Liver (tissue), 9 donors: Measurements from ENCODE around the gene SGPL1. TPM values are rescaled to one million over a fixed set of nuclear protein-coding genes. Genes with fewer than 3 reads are reported as not detected.
"Not testable (repeated sequence)": the region's sequence is repeated elsewhere in the genome, so short reads cannot be mapped to it uniquely, and the experiment has no call there.

Experiments
- DNase-seq: peaks from one replicate; pipeline ENCODE4 v3.0.0-alpha.2; 2017; ENCODE audit warnings: low spot score
- H3K27ac ChIP-seq, 2 donors: one replicate each; pipeline ENCODE4 v1.7.0; 2013; ENCODE audit warnings: inconsistent platforms in 2 of 2, low read length in 2 of 2, control low read depth in 1 of 2, low read depth in 1 of 2, mild to moderate bottlenecking in 1 of 2
- H3K27me3 ChIP-seq, 4 donors: one replicate each; pipeline versions ENCODE4 v1.6.1 to v1.7.0; 2013; ENCODE audit warnings: low read length in 3 of 4, inconsistent platforms in 1 of 4, mild to moderate bottlenecking in 1 of 4, moderate library complexity in 1 of 4; ENCODE audit not compliant: control insufficient read depth in 4 of 4, insufficient read depth in 4 of 4
- H3K36me3 ChIP-seq, 4 donors: one replicate each; pipeline versions ENCODE4 v1.6.1 to v1.7.0; 2013; ENCODE audit warnings: low read length in 3 of 4, mild to moderate bottlenecking in 3 of 4, low read depth in 1 of 4, moderate library complexity in 1 of 4; ENCODE audit not compliant: control insufficient read depth in 4 of 4, insufficient read depth in 3 of 4
- H3K4me1 ChIP-seq, 4 donors: one replicate each; pipeline versions ENCODE4 v1.6.1 to v1.7.0; 2013; ENCODE audit warnings: low read length in 3 of 4, mild to moderate bottlenecking in 3 of 4, moderate library complexity in 1 of 4; ENCODE audit not compliant: control insufficient read depth in 4 of 4, insufficient read depth in 4 of 4
- H3K4me3 ChIP-seq, 3 donors: one replicate each; pipeline versions ENCODE4 v1.6.1 to v1.7.0; 2013; ENCODE audit warnings: low read length in 3 of 3, control low read depth in 1 of 3, low read depth in 1 of 3, mild to moderate bottlenecking in 1 of 3
- H3K9ac ChIP-seq, 2 donors: one replicate each; pipeline ENCODE4 v1.7.0; 2013; ENCODE audit warnings: low read length in 2 of 2, mild to moderate bottlenecking in 2 of 2, moderate library complexity in 2 of 2, control low read depth in 1 of 2, low read depth in 1 of 2
- H3K9me3 ChIP-seq, 4 donors: one replicate each; pipeline versions ENCODE4 v1.6.1 to v1.7.0; 2013; ENCODE audit warnings: low read length in 3 of 4; ENCODE audit not compliant: control insufficient read depth in 4 of 4
- ATF3 ChIP-seq: IDR thresholded peaks from 2 replicates; pipeline ENCODE4 v1.6.1; 2016; ENCODE audit warnings: antibody characterized with exemption
- CTCF ChIP-seq: fragments of 150-350 bp; IDR thresholded peaks from 2 replicates; pipeline ENCODE4 v1.5.1; 2017; ENCODE audit warnings: improper control_type of control experiment, low read depth, low read length; ENCODE audit not compliant: missing input control
- EGR1 ChIP-seq, 2 donors: IDR thresholded peaks; 2 replicates each; pipeline ENCODE4 v1.6.1; 2016 to 2018; ENCODE audit warnings: antibody characterized with exemption in 2 of 2, low read depth in 2 of 2
- FOXA1 ChIP-seq: IDR thresholded peaks from 2 replicates; pipeline ENCODE4 v1.6.1; 2016; ENCODE audit warnings: antibody characterized with exemption
- NR2F2 ChIP-seq: IDR thresholded peaks from 2 replicates; pipeline ENCODE4 v1.6.1; 2016; ENCODE audit warnings: antibody characterized with exemption
- RAD21 ChIP-seq, 2 donors: IDR thresholded peaks; 2 replicates each; pipeline ENCODE4 v1.6.1; 2016; ENCODE audit warnings: antibody characterized with exemption in 2 of 2, mild to moderate bottlenecking in 2 of 2
- REST ChIP-seq: IDR thresholded peaks from 2 replicates; pipeline ENCODE4 v1.6.1; 2016; ENCODE audit warnings: antibody characterized with exemption, mild to moderate bottlenecking
- YY1 ChIP-seq: IDR thresholded peaks from 2 replicates; pipeline ENCODE4 v1.6.1; 2016; ENCODE audit warnings: antibody characterized with exemption, mild to moderate bottlenecking
- ZBTB33 ChIP-seq: IDR thresholded peaks from 2 replicates; pipeline ENCODE4 v1.6.1; 2016; ENCODE audit warnings: antibody characterized with exemption
- WGBS: extraction: QIAGEN DNeasy Blood & Tissue Kit; methylation state at CpG from one replicate; pipeline ENCODE4 v1.1.7; 2013; 5-methylcytosine and 5-hydroxymethylcytosine counted together
- polyA plus RNA-seq, 2 donors: library from polyadenylated mRNA; stranded (reverse) in 1 of 2; unstranded in 1 of 2; fragments of 200-250 nt in 1 of 2; fragments of >200 nt in 1 of 2; fragmentation: Nextera tagmentation in 1 of 2; extraction: Ambion mirVana in 1 of 2; gene quantifications; one replicate each; pipeline versions ENCODE4 v1.2.1 to v1.2.3, GENCODE V29; 2013 to 2015
- total RNA-seq, 2 donors: library from RNA; depleted of rRNA; stranded (reverse); fragments of >200 nt; gene quantifications; one replicate each; pipeline ENCODE4 v1.2.3, GENCODE V29; 2014
- donor health status: healthy.
- donor health status: healthy.
- donor health status: healthy.
- donor health status: healthy.
- donor health status: healthy.

The SGPL1 gene
- 10 to 100 TPM; 20.5 to 37.1 TPM for total RNA-seq
- 10 to 100 TPM; 11.8 to 13.1 TPM for polyA plus RNA-seq

GRCh38 chr10:70815504-70816219, at the start of gene SGPL1:
Gene SGPL1, plus strand, starts transcription at chr10:70815948. Its CDS starts 906 bp downstream, at chr10:70816854.
- Histone ChIP-seq H3K4me1 (peaks cover 2 to 11% (median 8%) of the 10 kb centered on the region in 4 donors), H3K27me3 (no peaks in the 10 kb centered on the region), H3K4me3 (peak within 1 kb of the TSS; percentile 65 to 92 (median 88)), H3K9ac (peak within 1 kb of the TSS; percentile 75 to 82), H3K36me3 (peaks cover 0 to 6% (median 1%) of the 10 kb centered on the region in 4 donors), H3K9me3 (no peaks in the 10 kb centered on the region), H3K27ac (peak within 1 kb of the TSS; percentile 86 to 87)
- WGBS = 2% methylated on average over 58 of the region's 58 CpGs
- peak; percentile 84 for DNase-seq
- no peak for TF ChIP-seq ZBTB33
- no peak for TF ChIP-seq REST
- TF ChIP-seq ATF3 = no peak
- TF ChIP-seq FOXA1 = no peak
- TF ChIP-seq NR2F2 = no peak
- no peak for TF ChIP-seq YY1
- peak; percentile 77 to 84 for TF ChIP-seq RAD21 (IDR thresholded peaks at IDR 0.05)
- no peak for TF ChIP-seq EGR1 (IDR thresholded peaks at IDR 0.05; ENCODE audit: low read depth in 2 of 2)
- peak; percentile 98 for TF ChIP-seq CTCF

- H3K27me3 ChIP-seq, H3K9me3 ChIP-seq, H3K4me3 ChIP-seq, H3K4me1 ChIP-seq, H3K27ac ChIP-seq, H3K9ac ChIP-seq, H3K36me3 ChIP-seq, DNase-seq: not testable (repeated sequence)
- WGBS = 70% methylated on average over 6 of the region's 6 CpGs
Measured at GRCh38 chr10:70768026-70768685, 47.6 kb upstream of the SGPL1 start.
